Ramos (cell line): Measurements from ENCODE around the gene PPP1R2.
"Not testable (repeated sequence)": the region's sequence is repeated elsewhere in the genome, so short reads cannot be mapped to it uniquely, and the experiment has no call there.

Experiments
- in situ Hi-C: fragments of 300-500 bp; cut with MboI; formaldehyde crosslinking; loops from one replicate; pipeline ENCODE4 v1.14.3; 2022; ENCODE audit warnings: low sequenced_read_pairs; ENCODE audit not compliant: unreplicated experiment

The PPP1R2 gene

GRCh38 chr3:195542698-195543499 is at the start of gene PPP1R2:
Gene PPP1R2 (minus strand): TSS chr3:195543325. CDS start chr3:195543025, 300 bp downstream.
- in situ Hi-C loops, result loop anchor here (5.0 to 25.0 kb wide), 2 partner anchors 386 to 1456 kb away; no protein-coding TSS in a partner anchor

GRCh38 chr3:195591852-195592251 is 48.7 kb upstream of the PPP1R2 start:
- in situ Hi-C loops, result no loop called here

- in situ Hi-C loops, result no loop called here
Measured at GRCh38 chr3:195591220-195591619, 48.1 kb upstream of the PPP1R2 start.

GRCh38 chr3:195590381-195590780 is 47.3 kb upstream of the PPP1R2 start:
- in situ Hi-C loops, result not testable (repeated sequence)

- in situ Hi-C loops, result not testable (repeated sequence)
Measured at GRCh38 chr3:195589796-195590195, 46.7 kb upstream of the PPP1R2 start.

GRCh38 chr3:195587824-195588223 is 44.7 kb upstream of the PPP1R2 start:
- in situ Hi-C loops, result no loop called here

GRCh38 chr3:195587406-195587805 is 44.3 kb upstream of the PPP1R2 start:
- in situ Hi-C loops, result no loop called here

- in situ Hi-C loops, result no loop called here
Measured at GRCh38 chr3:195584543-195584870, 41.4 kb upstream of the PPP1R2 start.

- in situ Hi-C loops, result no loop called here
Measured at GRCh38 chr3:195583831-195584542, 40.9 kb upstream of the PPP1R2 start, which contains the start of gene APOD. Gene APOD (minus strand): TSS chr3:195583940. CDS start chr3:195579461, 4,479 bp downstream.

- in situ Hi-C loops, result no loop called here
Measured at GRCh38 chr3:195582947-195583346, 39.8 kb upstream of the PPP1R2 start.

- in situ Hi-C loops, result no loop called here
Measured at GRCh38 chr3:195580744-195581443, 37.8 kb upstream of the PPP1R2 start.

GRCh38 chr3:195579281-195579680 is 36.2 kb upstream of the PPP1R2 start:
- in situ Hi-C loops, result no loop called here

GRCh38 chr3:195578565-195578964 is 35.4 kb upstream of the PPP1R2 start:
- in situ Hi-C loops, result no loop called here

- in situ Hi-C loops, result no loop called here
Measured at GRCh38 chr3:195577645-195578177, 34.6 kb upstream of the PPP1R2 start.

GRCh38 chr3:195574497-195575304 is 31.6 kb upstream of the PPP1R2 start:
- in situ Hi-C loops, result no loop called here

- in situ Hi-C loops, result no loop called here
Measured at GRCh38 chr3:195573611-195574496, 30.7 kb upstream of the PPP1R2 start.

GRCh38 chr3:195571361-195571760 is 28.2 kb upstream of the PPP1R2 start:
- in situ Hi-C loops, result no loop called here

- in situ Hi-C loops, result no loop called here
Measured at GRCh38 chr3:195570912-195571311, 27.8 kb upstream of the PPP1R2 start.

- in situ Hi-C loops, result no loop called here
Measured at GRCh38 chr3:195570344-195570743, 27.2 kb upstream of the PPP1R2 start.
